ENCODE results near the gene ZCWPW1.
"Not testable (repeated sequence)": the region's sequence is repeated elsewhere in the genome, so short reads cannot be mapped to it uniquely, and the experiment has no call there.

Gene ZCWPW1

DNA sequence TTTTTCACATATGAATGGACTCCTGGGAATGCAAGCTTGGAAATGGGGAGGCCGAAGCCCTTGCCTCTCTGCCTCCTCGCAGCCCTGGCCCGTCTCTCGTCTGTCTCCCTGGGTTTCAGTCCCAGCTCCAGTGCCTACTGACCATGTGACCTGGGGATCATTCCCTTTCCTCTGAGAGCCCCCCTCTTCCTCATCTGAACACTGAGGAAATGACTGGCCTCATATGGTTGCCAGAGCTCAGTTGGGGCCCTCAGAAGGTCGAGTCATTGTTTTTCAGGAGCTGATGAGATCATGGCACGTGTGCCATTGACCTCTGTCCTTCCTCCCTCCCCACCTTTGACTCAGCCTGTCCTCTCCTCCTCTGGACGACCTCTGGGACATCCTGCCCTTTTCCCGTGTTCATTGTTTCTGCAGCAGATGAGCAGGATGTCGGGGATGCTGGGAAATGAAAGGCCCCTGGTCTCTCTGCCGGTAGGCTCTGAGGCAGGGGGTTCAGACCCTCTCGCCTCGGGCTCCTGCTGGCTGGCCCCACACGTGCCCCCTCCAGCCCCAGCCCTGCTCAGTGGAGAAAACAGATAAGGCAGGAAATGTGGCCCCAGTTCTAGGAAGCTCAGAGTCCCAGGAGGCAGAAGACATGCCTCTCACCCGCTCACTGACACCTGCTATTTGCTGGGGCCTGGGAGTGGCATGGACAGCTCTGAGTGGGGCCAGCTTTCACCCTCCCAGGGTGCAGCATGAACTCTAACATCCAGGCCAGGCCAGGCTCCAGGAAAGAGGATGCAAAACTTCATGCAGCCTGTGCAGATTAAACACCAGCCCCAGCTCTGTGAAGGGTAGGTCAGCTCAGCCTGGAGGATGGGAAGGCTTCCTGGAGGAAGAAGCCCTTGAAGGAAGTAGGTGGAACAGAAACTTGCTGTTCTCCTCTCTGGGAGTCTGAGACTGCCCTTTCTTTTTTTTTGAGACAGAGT is 16.1 kb upstream of the ZCWPW1 start:
- H3K27me3 Mint-ChIP-seq, result peaks cover 4% of the 10 kb centered on the region
- H3K9me3 Mint-ChIP-seq, result no peaks in the 10 kb centered on the region
- DNase-seq, result peak; percentile 32
- peaks cover 32% of the 10 kb centered on the region for H3K4me1 Mint-ChIP-seq
- H3K36me3 Mint-ChIP-seq, result no peaks in the 10 kb centered on the region
- H3K4me3 Mint-ChIP-seq, result no peak overlapping the region
- CTCF ChIA-PET, result interaction anchor here (0.8 to 1.7 kb wide), 4 partner anchors 9 to 75 kb away, joined by 3 to 6 read pairs (median 3); partner anchors contain the start of gene TSC22D4
- H3K27ac Mint-ChIP-seq, result peak overlapping the region; percentile 82

DNA sequence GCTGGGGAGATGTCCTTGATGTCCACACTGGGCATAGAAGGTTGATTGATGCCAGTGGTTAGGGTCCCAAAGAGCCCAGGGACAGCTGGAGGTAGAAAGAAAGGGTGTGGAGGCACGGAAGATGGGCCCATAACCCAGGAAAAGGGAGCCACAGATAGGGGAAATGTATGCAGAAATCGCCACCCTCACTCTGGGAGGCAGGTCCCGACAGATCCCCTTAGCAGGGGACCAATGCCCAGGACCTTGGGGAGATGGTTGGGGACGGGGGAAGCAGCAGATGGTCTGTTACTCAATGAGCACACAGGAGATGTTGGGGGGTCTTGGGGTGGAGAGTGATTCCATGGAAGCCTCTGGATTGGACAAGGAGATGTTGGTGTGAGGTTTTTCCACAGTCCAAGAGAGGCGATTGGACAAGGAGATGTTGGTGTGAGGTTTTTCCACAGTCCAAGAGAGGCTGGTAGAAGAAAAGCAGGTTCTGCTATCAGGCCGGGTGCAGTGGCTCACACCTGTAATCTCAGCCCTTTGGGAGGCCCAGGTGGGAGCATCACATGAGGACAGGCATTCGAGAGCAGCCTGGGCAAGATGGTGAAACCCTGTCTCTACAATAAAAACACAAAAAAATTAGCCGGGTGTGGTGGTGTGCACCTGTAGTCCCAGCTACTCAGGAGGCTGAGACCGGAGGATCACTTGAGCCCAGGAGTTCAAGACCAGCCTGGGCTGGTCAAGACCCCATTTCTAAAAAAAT is 14.8 kb upstream of the ZCWPW1 start:
- H3K27me3 Mint-ChIP-seq, result no peaks in the 10 kb centered on the region
- CTCF ChIA-PET, result no interaction called here
- peak overlapping the region; percentile 81 for H3K27ac Mint-ChIP-seq
- H3K4me3 Mint-ChIP-seq, result no peak overlapping the region
- no peaks in the 10 kb centered on the region for H3K36me3 Mint-ChIP-seq
- DNase-seq, result no peak
- no peaks in the 10 kb centered on the region for H3K9me3 Mint-ChIP-seq
- peaks cover 30% of the 10 kb centered on the region for H3K4me1 Mint-ChIP-seq

GRCh38 chr7:100441641-100442535 is 13.4 kb upstream of the ZCWPW1 start:
- H3K4me3 Mint-ChIP-seq, result no peak overlapping the region
- H3K27ac Mint-ChIP-seq, result no peak overlapping the region
- H3K36me3 Mint-ChIP-seq, result no peaks in the 10 kb centered on the region
- DNase-seq, result no peak
- CTCF ChIA-PET, result no interaction called here
- H3K27me3 Mint-ChIP-seq, result no peaks in the 10 kb centered on the region
- H3K9me3 Mint-ChIP-seq, result no peaks in the 10 kb centered on the region
- peaks cover 31% of the 10 kb centered on the region for H3K4me1 Mint-ChIP-seq

DNA sequence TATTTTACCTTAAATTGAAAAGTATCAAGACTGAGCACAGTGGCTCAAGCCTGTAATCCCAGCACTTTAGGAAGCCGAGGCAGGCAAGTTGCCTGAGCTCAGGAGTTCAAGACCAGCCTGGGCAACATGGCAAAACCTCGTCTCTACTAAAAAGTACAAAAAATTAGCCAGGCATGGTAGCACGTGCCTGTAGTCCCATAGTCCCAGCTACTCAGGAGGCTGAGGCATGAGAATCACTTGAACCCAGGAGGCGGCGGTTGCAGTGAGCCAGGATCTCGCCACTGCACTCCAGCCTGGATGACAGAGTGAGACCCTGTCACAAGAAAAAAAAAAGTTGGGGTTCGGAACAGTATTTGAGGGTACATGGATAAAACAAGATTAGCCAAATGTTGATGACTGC is 10.7 kb upstream of the ZCWPW1 start:
- H3K36me3 Mint-ChIP-seq, result peaks cover 16% of the 10 kb centered on the region
- H3K4me1 Mint-ChIP-seq, result peaks cover 24% of the 10 kb centered on the region
- not testable (repeated sequence) for H3K9me3 Mint-ChIP-seq, H3K4me3 Mint-ChIP-seq, DNase-seq, H3K27me3 Mint-ChIP-seq, H3K27ac Mint-ChIP-seq
- CTCF ChIA-PET, result interaction anchor here (0.7 to 0.9 kb wide), 2 partner anchors 11 to 30 kb away, joined by 3 read pairs; no protein-coding TSS in a partner anchor

DNA sequence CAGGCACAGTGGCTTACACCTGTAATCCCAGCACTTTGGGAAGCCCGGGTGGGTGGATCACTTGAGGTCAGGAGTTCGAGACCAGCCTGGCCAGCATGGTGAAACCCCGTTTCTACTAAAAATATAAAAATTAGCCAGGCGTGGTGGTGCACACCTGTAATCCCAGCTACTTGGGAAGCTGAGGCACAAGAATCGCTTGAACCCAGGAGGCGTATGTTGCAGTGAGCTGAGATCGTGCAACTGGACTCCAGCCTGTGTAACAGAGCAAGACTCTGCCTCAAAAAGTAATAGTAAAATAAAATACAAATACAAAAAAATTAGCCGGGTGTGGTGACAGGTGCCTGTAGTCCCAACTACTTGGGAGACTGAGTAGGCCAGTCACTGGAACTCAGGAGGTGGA is 10.2 kb upstream of the ZCWPW1 start:
- CTCF ChIA-PET, result interaction anchor here (0.7 kb wide), 1 partner anchor 30 kb away, joined by 3 read pairs; no protein-coding TSS in a partner anchor
- H3K4me1 Mint-ChIP-seq, result peaks cover 27% of the 10 kb centered on the region
- H3K4me3 Mint-ChIP-seq, result not testable (repeated sequence)

GRCh38 chr7:100438172-100438571 is 9.7 kb upstream of the ZCWPW1 start:
- CTCF ChIA-PET, result interaction anchor here (2.6 kb wide), 1 partner anchor 12 kb away, joined by 11 read pairs; no protein-coding TSS in a partner anchor
- H3K27me3 Mint-ChIP-seq, result no peaks in the 10 kb centered on the region
- no peaks in the 10 kb centered on the region for H3K9me3 Mint-ChIP-seq
- peaks cover 27% of the 10 kb centered on the region for H3K36me3 Mint-ChIP-seq
- no peak overlapping the region for H3K27ac Mint-ChIP-seq
- no peak overlapping the region for H3K4me3 Mint-ChIP-seq
- H3K4me1 Mint-ChIP-seq, result peaks cover 31% of the 10 kb centered on the region
- DNase-seq, result no peak

More for the DNA sequence above, 10.2 kb upstream of the ZCWPW1 start:
- not testable (repeated sequence) for H3K9me3 Mint-ChIP-seq, H3K27me3 Mint-ChIP-seq, H3K27ac Mint-ChIP-seq, DNase-seq
- H3K36me3 Mint-ChIP-seq, result peaks cover 21% of the 10 kb centered on the region

DNA sequence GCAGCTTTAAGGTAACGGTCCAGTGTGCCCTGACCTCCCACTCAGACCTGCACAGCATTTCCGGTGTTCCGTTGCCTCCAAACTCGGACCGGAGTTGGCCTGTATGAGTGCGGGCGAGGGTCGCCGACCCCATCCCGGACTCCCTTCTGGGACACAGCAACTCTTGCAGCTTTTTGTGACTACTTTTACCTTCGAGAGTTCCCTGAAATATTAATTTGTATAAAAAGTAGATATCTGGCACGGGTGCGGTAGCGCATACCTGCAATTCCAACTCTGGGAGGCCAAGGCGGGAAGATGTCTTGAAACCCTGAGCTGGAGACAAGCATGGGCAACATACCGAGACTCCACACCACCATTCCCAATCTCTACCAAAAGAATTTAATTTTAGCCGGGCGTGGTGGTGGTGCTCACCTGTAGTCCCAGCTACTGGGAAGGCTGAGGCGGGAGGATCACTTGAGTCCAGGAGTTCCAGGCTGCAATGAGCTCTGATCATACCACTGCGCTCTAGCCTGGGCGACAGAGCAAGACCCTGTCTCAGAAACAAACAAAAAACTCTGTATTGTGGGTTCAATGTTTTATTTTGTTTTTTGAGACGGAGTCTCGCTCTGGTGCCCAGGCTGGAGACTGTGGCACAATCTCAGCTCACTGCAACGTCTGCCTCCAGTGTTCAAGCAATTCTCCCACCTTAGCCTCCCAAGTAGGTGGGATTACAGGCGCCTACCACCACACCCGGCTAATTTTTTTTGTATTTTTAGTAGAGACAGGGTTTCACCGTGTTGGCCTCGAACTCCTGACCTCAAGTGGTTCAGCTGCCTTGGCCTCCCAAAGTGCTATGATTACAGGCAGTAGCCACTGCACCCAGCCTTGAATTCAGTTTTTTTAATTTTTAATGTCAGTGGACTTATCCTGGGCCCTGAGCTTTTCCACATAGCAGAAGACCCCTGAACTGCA is 8.9 kb upstream of the ZCWPW1 start:
- Mint-ChIP-seq H3K4me3 (peak overlapping the region; percentile 21), H3K4me1 (peaks cover 34% of the 10 kb centered on the region), H3K27ac (peak overlapping the region; percentile 98), H3K27me3 (no peaks in the 10 kb centered on the region), H3K9me3 (no peaks in the 10 kb centered on the region), H3K36me3 (peaks cover 34% of the 10 kb centered on the region)
- CTCF ChIA-PET, result interaction anchor here (0.9 to 2.6 kb wide), 2 partner anchors 13 to 254 kb away, joined by 4 to 11 read pairs; no protein-coding TSS in a partner anchor
- DNase-seq, result no peak

DNA sequence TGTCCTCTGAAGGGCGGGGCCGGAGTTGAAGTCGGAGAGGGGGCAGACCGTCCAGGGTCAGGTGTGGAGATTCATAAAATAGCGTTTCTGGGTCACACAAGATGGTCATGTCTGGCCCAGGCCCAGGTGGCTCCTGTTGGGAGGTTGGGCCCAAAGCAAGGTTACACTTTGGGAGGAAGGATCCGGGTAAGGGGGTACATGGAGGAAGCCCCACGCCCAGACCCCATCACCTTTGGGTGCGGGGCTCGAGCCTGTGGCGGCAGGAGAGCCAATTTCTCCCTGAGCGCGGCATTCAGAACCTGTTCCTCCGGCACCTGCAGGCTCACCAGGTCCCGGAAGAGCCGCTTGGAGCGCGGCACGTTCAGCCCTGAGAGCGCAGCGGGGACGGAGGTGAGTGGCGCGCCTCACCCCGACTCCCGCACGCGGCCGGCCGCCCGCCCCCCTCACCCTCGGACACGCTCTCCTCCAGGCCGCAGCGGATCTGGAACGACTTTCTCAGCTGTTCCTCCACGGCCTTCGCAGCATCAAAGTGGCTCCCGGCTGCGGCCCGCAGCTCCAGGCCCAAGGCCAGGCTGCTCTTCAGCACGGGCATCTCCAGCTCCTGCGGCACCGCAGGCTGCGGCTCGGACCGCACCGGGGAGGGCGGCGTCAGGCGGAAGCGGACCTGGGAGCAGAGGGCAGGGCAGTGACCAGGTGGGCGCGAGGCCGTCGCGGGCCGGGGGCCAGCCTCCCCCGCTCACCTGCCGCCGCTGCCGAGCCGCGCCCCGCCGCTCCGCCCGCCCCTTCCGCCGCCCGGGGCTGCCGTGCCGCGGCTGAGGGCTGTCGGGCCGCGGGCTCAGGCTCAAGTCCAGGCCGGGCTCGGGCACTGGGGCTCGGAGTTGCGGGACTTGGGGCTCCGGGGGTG is 7.2 kb upstream of the ZCWPW1 start:
- CTCF ChIA-PET, result interaction anchor here (1.3 to 2.6 kb wide), 2 partner anchors 15 to 124 kb away, joined by 4 to 11 read pairs; no protein-coding TSS in a partner anchor
- DNase-seq, result peak; percentile 68
- Mint-ChIP-seq H3K4me1 (peaks cover 52% of the 10 kb centered on the region), H3K36me3 (peaks cover 44% of the 10 kb centered on the region), H3K4me3 (peak overlapping the region; percentile 88), H3K9me3 (no peaks in the 10 kb centered on the region), H3K27me3 (no peaks in the 10 kb centered on the region), H3K27ac (peak overlapping the region; percentile 98)

DNA sequence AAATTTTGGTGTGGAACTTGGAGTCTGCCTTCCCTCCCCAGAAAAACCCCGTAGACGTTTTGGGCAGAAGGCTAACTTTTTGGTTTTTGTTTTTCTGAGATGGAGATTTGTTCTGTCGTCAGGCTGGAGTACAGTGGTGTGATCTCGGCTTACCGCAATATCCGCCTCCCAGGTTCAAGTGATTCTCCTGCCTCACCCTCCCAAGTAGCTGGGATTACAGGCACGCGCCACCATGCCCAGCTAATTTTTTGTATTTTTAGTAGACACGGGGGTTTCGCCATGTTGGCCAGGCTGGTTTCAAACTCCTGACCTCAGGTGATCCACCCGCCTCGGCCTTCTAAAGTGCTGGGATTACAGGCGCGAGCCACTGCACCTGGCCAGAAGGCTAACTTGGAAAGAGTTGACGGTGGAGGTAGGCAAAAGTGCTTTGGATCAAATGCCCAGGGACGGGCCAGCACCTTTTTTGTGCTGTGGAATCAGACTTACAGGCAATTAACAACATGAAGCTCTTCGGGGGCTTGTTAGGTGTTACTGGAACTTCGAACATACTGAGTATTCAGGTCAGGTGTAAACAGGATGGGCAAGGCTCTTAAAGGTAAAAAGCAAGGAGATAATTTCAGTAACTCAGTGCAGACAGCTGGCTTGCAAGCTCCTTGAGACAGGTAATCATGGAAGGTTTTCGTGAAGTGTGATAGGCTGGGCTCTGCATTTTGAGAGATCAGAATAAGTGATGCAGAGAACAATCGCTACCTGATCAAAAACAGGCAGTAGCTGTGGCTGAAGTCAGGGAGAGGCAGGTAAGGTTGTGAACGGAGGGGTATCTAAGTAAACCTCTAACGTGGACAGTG is 6.0 kb upstream of the ZCWPW1 start:
- Mint-ChIP-seq H3K27ac (peak overlapping the region; percentile 94), H3K36me3 (peaks cover 51% of the 10 kb centered on the region), H3K4me1 (peaks cover 58% of the 10 kb centered on the region), H3K9me3 (no peaks in the 10 kb centered on the region), H3K4me3 (peak overlapping the region; percentile 88), H3K27me3 (peaks cover 3% of the 10 kb centered on the region)
- DNase-seq, result no peak
- CTCF ChIA-PET, result interaction anchor here (0.8 to 1.3 kb wide), 3 partner anchors 21 to 126 kb away, joined by 3 to 4 read pairs (median 4); no protein-coding TSS in a partner anchor

DNA sequence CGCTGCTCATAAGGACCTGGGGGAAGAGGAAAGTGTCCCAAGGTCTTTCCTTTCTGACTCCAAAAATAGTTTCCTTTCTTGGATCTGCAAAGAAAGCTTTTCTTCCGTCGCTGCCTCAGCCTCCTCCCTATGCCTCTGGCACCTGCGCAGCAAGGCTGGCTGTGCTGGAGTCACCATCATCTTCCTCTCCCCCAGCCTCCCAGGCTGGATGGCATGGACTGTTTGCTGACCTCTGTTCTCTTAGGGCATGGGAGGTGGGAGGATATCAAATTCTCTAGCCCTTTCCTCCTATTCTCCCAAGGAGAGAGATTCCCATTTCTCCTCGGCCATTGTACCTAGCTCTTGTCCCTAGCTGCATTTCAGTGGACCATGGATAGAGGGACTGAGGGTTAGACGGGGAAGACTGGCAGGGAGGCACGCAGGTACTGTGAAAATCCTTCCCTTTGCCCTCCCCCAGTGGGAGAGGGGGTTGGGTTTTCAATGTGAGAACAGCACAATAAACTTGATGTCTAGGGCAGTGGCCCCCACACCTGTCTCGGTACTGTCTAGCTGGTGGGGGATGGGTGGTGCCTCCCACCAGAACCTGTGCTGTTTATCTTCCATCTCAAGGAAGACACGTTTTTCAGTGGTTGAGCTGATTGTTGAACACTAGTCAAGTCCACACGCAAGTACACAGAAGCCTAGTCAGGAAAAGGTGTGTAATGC is 5.2 kb upstream of the ZCWPW1 start:
- no peak for DNase-seq
- peak overlapping the region; percentile 88 for H3K4me3 Mint-ChIP-seq
- peak overlapping the region; percentile 94 for H3K27ac Mint-ChIP-seq
- peaks cover 59% of the 10 kb centered on the region for H3K4me1 Mint-ChIP-seq
- CTCF ChIA-PET, result interaction anchor here (0.9 to 1.3 kb wide), 2 partner anchors 49 to 126 kb away, joined by 4 read pairs; no protein-coding TSS in a partner anchor
- peaks cover 9% of the 10 kb centered on the region for H3K27me3 Mint-ChIP-seq
- H3K36me3 Mint-ChIP-seq, result peaks cover 55% of the 10 kb centered on the region
- no peaks in the 10 kb centered on the region for H3K9me3 Mint-ChIP-seq

DNA sequence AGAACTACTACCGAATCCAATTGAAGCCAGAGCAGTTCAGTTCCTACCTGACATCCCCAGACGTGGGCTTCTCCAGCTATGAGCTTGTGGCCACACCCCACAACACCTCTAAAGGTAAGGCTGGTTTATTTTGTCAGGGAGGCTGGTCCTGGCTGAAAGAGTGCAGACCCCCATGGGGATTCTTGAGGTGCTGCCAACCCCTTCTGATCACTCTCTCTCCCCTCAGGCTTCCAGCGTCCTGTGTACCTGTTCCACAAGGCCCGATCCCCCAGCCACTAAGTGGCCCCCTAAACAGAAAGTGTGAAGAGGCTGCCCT is 4.7 kb upstream of the ZCWPW1 start:
- H3K4me3 Mint-ChIP-seq, result peak overlapping the region; percentile 88
- CTCF ChIA-PET, result interaction anchor here (0.9 kb wide), 1 partner anchor 50 kb away, joined by 4 read pairs; no protein-coding TSS in a partner anchor
- peaks cover 56% of the 10 kb centered on the region for H3K36me3 Mint-ChIP-seq
- peaks cover 58% of the 10 kb centered on the region for H3K4me1 Mint-ChIP-seq
- peaks cover 14% of the 10 kb centered on the region for H3K27me3 Mint-ChIP-seq
- H3K27ac Mint-ChIP-seq, result peak overlapping the region; percentile 94
- no peaks in the 10 kb centered on the region for H3K9me3 Mint-ChIP-seq
- no peak for DNase-seq
